ENCODE measurements around the gene HSDL2.

DNA sequence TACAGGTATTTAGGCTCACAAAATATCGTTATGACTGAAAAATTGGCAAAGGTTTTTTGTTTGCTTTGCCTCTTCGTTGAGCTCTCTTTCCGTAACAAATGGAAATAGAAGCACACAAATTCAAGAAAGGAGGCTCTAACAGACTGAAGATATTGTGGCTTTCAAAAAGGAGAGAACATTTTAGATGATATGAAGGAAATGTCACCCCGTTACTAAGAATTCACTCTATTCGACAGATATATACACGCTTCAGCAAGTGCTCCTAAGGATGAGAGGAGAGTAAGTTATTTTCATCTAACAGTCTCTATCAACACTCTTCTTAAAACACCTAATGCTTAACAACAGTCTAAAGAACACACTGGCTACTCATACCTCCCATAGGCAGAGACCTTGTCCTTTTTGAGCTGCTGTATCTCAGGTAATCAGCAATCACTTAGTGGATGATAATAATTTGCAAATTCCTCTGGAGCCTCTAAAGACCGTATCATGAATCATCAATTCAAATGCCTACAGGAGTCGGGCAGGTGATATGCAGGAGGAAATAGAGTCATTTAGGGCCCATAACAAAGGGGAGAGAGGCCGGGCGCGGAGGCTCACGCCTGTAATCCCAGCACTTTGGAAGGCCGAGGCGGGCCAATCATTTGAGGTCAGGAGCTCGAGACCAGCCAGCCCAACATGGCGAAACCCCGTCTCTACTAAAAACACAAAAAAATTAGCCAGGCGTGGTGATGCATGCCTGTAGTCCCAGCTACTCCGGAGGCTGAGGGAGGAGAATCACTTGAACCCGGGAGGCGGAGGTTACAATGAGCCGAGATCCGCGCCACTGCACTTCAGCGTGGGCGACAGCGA is 1.4 kb upstream of the HSDL2 start:
- TF ChIP-seq, protein P1, sequence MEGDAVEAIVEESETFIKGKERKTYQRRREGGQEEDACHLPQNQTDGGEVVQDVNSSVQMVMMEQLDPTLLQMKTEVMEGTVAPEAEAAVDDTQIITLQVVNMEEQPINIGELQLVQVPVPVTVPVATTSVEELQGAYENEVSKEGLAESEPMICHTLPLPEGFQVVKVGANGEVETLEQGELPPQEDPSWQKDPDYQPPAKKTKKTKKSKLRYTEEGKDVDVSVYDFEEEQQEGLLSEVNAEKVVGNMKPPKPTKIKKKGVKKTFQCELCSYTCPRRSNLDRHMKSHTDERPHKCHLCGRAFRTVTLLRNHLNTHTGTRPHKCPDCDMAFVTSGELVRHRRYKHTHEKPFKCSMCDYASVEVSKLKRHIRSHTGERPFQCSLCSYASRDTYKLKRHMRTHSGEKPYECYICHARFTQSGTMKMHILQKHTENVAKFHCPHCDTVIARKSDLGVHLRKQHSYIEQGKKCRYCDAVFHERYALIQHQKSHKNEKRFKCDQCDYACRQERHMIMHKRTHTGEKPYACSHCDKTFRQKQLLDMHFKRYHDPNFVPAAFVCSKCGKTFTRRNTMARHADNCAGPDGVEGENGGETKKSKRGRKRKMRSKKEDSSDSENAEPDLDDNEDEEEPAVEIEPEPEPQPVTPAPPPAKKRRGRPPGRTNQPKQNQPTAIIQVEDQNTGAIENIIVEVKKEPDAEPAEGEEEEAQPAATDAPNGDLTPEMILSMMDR (IDR thresholded peaks at IDR 0.05; ENCODE audit: low read length), result no peak
- no peak for TF ChIP-seq EZH2 (IDR thresholded peaks at IDR 0.05; ENCODE audit: borderline replicate concordance, low read length)
